ENCODE data around the gene NACC1. TPM values are rescaled to one million over a fixed set of nuclear protein-coding genes. Genes with fewer than 3 reads are reported as not detected.

Gene NACC1
- total and polyA plus RNA-seq, 2 of the 8 experiments (the other 6 are each of a cell fraction or from before 2014, with no cell fraction given) = 234 to 301 TPM

GRCh38 chr19:13072188-13072908 is 45.7 kb upstream of the NACC1 start:
- Histone ChIP-seq H2BK15ac (ENCODE audit: low read length) (no peak overlapping the region), H3K4me2 (ENCODE audit: insufficient read depth in 1 of 2, low read depth in 2 of 2, low read length in 2 of 2) (no peak overlapping the region), H3K79me1 (ENCODE audit: low read depth, low read length) (no peaks in the 10 kb centered on the region), H3K79me2 (ENCODE audit: control insufficient read depth in 1 of 2, insufficient read depth in 2 of 2, low read length in 2 of 2) (no peaks in the 10 kb centered on the region), H2BK12ac (ENCODE audit: low read depth, low read length) (no peak overlapping the region), H2AK5ac (ENCODE audit: low read depth, low read length) (no peak overlapping the region), H3K9me3 (ENCODE audit: insufficient read depth in 2 of 2, low read depth in 1 of 2, low read length in 1 of 2) (no peaks in the 10 kb centered on the region), H3K4ac (replicated peaks; ENCODE audit: insufficient read length, low read depth, low read length) (no peak overlapping the region), H2BK20ac (ENCODE audit: low read length) (0 out of 2 replicates have a peak overlapping the region, but pooled peaks have one; percentile 48), H3K36me3 (ENCODE audit: control insufficient read depth in 2 of 4, insufficient read depth in 4 of 4, low read length in 3 of 4) (no peaks in the 10 kb centered on the region), H4K5ac (ENCODE audit: insufficient read length, low read depth, low read length) (no peak overlapping the region), H3K27me3 (replicated peaks in 1 of 4; ENCODE audit: control insufficient read depth in 3 of 4, extremely low read depth in 1 of 4, insufficient read depth in 3 of 4, low read length in 3 of 4) (peaks cover 0 to 14% (median 12%) of the 10 kb centered on the region in 4 experiments; a peak in 6 of 7 replicates), H3K9ac (replicated peaks in 1 of 4; ENCODE audit: extremely low read depth in 1 of 4, low read depth in 3 of 4, low read length in 3 of 4) (no peak overlapping the region), H3K18ac (ENCODE audit: extremely low read depth, low read length) (no peak overlapping the region), H3K23me2 (ENCODE audit: low read depth, low read length) (no peaks in the 10 kb centered on the region), H2BK120ac (replicated peaks; ENCODE audit: low read depth, low read length) (no peak overlapping the region), H3K4me1 (replicated peaks in 1 of 4; ENCODE audit: control insufficient read depth in 3 of 4, insufficient read depth in 4 of 4, low read length in 3 of 4) (peaks cover 3 to 11% (median 7%) of the 10 kb centered on the region in 4 experiments), H3K56ac (replicated peaks; ENCODE audit: insufficient read length, low read depth, low read length) (no peak overlapping the region), H2AFZ (ENCODE audit: low read length) (no peak overlapping the region), H2BK5ac (ENCODE audit: low read depth, low read length) (no peak overlapping the region), H3K14ac (ENCODE audit: insufficient read length) (no peak overlapping the region), H4K8ac (ENCODE audit: extremely low read depth, insufficient read depth, low read length) (no peak overlapping the region), H4K91ac (replicated peaks; ENCODE audit: insufficient read length, low read length) (no peak overlapping the region), H3K4me3 (ENCODE audit: extremely low read depth in 1 of 4, insufficient read depth in 2 of 4, low read depth in 3 of 4, low read length in 4 of 4) (no peak overlapping the region), H3K27ac (ENCODE audit: low read depth, low read length) (no peak overlapping the region), H3K23ac (ENCODE audit: insufficient read length) (no peak overlapping the region), H4K20me1 (replicated peaks in 1 of 2; ENCODE audit: control insufficient read depth in 1 of 2, insufficient read depth in 2 of 2, low read length in 2 of 2) (no peaks in the 10 kb centered on the region)
- DNase-seq (ENCODE audit: low read depth in 1 of 2, low spot score in 2 of 2) (no peak), FAIRE-seq (no peak)
- ChIA-PET CTCF (ENCODE audit: partially characterized antibody) (interaction anchor here (0.6 to 48.8 kb wide), 10 partner anchors 10 to 107 kb away, joined by 3 to 1145 read pairs (median 4); no protein-coding TSS in a partner anchor), POLR2A (ENCODE audit: partially characterized antibody) (no interaction called here)
- TF ChIP-seq FOSL1 (IDR thresholded peaks at IDR 0.05; ENCODE audit: insufficient read depth, low read depth, low read length) (no peak), SP2 (IDR thresholded peaks at IDR 0.05; ENCODE audit: low read length) (no peak), HDAC2 (IDR thresholded peaks at IDR 0.05; ENCODE audit: borderline replicate concordance in 1 of 2, low read depth in 2 of 2, low read length in 2 of 2) (no peak), RAD21 (IDR thresholded peaks at IDR 0.05 in 1 of 2, conservative IDR thresholded peaks at IDR 0.05 in 1 of 2; ENCODE audit: low read depth in 2 of 2, low read length in 2 of 2) (no peak), SIX5 (IDR thresholded peaks at IDR 0.05; ENCODE audit: low read depth, low read length) (no peak)
- WGBS, 2 experiments (ENCODE audit: extremely low coverage in 1 of 2, insufficient coverage in 1 of 2, insufficient read length in 1 of 2, insufficient replicate concordance in 2 of 2, low coverage in 1 of 2, low lambda C conversion rate in 2 of 2, missing lambda C conversion rate in 1 of 2) = 95% methylated on average over 9 of the region's 9 CpGs; no CpG with 5 or more reads in 1 of the 2 experiments

All from H1 (cell line).